ENCODE measurements around the gene SORL1-AS1.
"Not testable (repeated sequence)": the region's sequence is repeated elsewhere in the genome, so short reads cannot be mapped to it uniquely, and the experiment has no call there.

SORL1-AS1 gene

DNA sequence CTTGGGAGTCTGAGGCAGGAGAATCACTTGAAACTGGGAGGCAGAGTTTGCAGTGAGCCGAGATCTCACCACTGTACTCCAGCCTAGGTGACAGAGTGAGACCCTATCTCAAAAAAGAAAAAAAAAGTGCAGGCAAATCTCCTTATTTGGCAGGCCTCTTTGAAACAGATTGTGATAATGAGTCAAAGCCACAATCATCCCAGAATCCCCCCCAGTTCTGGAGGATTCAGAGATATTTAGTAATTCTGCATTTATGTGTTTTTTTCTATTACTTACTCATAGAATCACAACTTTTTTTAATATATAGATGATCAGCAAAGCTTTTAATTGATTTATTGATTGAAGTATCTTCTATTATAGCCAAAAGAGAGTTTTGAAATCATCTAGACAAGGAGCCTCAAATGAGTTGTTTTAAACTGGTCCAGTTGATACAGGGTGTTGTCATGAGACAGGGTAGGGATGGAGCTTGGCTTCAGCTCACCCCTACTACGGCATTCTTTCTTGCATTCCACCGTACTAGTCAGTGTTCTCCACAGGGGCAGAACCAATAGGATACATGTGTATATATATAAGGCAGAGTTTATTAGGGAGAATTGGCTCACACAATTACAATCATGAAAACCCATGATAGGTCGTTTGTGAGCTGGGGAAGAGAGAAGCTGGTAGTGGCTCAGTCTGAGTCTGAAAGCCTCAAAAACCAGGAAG, 39.9 kb downstream of the SORL1-AS1 start:
- Mint-ChIP-seq H3K27me3 (ENCODE audit: low read depth) (no peaks in the 10 kb centered on the region), H3K9me3 (no peaks in the 10 kb centered on the region), H3K27ac (no peak overlapping the region), H3K4me1 (ENCODE audit: low read depth) (peaks cover 22% of the 10 kb centered on the region), H3K36me3 (ENCODE audit: low read depth) (no peaks in the 10 kb centered on the region), H3K4me3 (ENCODE audit: low read depth) (no peak overlapping the region)
- intact Hi-C loops (cut with micrococcal nuclease), result no loop called here
- DNase-seq (ENCODE audit: low spot score), result no peak

DNA sequence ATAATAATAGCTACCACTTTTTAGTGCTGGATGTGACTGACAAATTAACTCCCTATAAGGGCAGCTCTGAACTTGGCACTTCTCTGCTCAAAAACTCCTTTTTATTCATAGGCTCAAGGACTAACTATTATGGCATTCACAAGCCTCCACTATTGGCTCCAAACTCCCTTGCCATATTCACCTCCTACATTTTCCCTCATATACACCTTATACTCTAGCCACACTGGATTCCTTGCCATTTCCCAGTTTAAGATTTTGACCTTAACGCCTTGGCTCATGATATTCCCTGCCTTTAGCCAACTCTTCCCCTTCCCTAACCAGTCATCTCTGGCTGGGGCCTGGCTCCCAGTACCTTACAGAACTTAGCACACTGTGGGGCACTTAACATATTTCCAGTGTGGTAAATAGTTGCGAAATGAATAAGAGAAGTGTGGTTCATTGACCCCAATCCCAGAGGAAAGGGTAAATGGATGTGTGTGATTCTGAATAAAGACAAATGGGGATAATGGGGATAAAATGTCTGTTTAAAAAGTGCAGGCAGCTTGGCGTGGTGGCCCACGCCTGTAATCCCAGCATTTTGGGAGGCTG, 40.7 kb downstream of the SORL1-AS1 start:
- Mint-ChIP-seq H3K36me3 (ENCODE audit: low read depth) (no peaks in the 10 kb centered on the region), H3K9me3 (no peaks in the 10 kb centered on the region), H3K27me3 (ENCODE audit: low read depth) (no peaks in the 10 kb centered on the region), H3K4me3 (ENCODE audit: low read depth) (no peak overlapping the region), H3K27ac (no peak overlapping the region), H3K4me1 (ENCODE audit: low read depth) (peaks cover 16% of the 10 kb centered on the region)
- no peak for DNase-seq (ENCODE audit: low spot score)
- intact Hi-C loops (cut with micrococcal nuclease), result no loop called here

DNA sequence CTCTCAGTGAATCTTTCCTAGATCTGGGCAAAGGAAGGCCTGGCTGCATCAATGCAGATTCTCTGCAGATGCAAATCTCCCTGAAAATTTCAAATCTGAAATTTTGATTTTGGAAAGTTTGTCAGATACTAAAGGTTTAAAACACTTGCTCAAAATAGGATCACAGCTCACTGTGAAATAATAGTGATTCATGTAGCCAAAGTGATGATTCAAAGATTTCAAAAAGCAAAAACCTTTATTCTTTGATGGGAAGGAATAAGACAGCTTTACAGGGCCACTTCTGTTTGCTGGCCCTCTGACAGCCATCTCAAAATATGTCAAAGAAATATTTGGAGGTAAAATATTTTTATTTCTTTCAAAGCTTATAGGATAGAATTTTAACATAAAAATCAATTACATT, 41.4 kb downstream of the SORL1-AS1 start:
- H3K36me3 Mint-ChIP-seq (ENCODE audit: low read depth); DNase-seq (ENCODE audit: low spot score); H3K9me3 Mint-ChIP-seq; H3K27ac Mint-ChIP-seq; intact Hi-C loops (cut with micrococcal nuclease); H3K4me3 Mint-ChIP-seq (ENCODE audit: low read depth); H3K27me3 Mint-ChIP-seq (ENCODE audit: low read depth): not testable (repeated sequence)
- peaks cover 13% of the 10 kb centered on the region for H3K4me1 Mint-ChIP-seq (ENCODE audit: low read depth)

DNA sequence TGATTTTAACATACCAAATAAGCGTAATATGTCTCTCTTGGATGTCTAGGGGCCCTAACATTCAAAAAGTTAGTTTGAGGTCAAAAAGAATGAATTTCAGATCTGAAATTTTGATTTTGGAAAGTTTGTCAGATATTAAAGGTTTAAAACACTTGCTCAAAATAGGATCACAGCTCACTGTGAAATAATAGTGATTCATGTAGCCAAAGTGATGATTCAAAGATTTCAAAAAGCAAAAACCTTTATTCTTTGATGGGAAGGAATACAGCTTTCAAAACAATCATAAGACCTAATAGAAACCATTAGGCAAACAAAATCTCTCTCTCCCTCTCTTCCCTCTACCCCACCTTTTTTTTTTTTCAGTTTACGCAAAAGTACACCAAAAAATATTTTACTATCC, 42.7 kb downstream of the SORL1-AS1 start:
- H3K27ac Mint-ChIP-seq, result not testable (repeated sequence)

DNA sequence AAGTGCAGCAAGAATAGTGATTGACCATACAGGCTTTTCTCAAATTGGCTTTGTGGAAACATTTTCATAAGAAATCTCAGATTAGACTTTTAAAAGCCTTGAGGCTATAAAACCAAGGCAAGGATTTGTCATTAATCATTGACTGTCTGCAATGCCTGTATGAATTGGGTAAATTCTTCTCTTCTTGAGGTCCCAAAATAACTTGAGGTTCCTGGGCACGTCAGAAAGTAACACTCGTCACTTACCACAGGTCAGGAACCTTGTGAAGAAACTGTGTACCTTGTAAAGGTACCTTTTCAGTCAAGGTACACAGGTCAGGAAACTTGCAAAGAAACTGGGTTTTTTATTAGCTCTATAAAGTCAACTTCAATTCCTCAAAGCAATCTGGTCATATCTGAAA, 43.9 kb downstream of the SORL1-AS1 start:
- intact Hi-C loops (cut with micrococcal nuclease), result no loop called here
- no peak overlapping the region for H3K4me3 Mint-ChIP-seq (ENCODE audit: low read depth)
- DNase-seq (ENCODE audit: low spot score), result no peak
- peaks cover 4% of the 10 kb centered on the region for H3K4me1 Mint-ChIP-seq (ENCODE audit: low read depth)
- H3K36me3 Mint-ChIP-seq (ENCODE audit: low read depth), result no peaks in the 10 kb centered on the region
- no peak overlapping the region for H3K27ac Mint-ChIP-seq
- peaks cover 2% of the 10 kb centered on the region for H3K27me3 Mint-ChIP-seq (ENCODE audit: low read depth)
- no peaks in the 10 kb centered on the region for H3K9me3 Mint-ChIP-seq

More for the DNA sequence above, 42.7 kb downstream of the SORL1-AS1 start:
- DNase-seq (ENCODE audit: low spot score); H3K4me1 Mint-ChIP-seq (ENCODE audit: low read depth); H3K36me3 Mint-ChIP-seq (ENCODE audit: low read depth); intact Hi-C loops (cut with micrococcal nuclease); H3K4me3 Mint-ChIP-seq (ENCODE audit: low read depth); H3K9me3 Mint-ChIP-seq; H3K27me3 Mint-ChIP-seq (ENCODE audit: low read depth): not testable (repeated sequence)

DNA sequence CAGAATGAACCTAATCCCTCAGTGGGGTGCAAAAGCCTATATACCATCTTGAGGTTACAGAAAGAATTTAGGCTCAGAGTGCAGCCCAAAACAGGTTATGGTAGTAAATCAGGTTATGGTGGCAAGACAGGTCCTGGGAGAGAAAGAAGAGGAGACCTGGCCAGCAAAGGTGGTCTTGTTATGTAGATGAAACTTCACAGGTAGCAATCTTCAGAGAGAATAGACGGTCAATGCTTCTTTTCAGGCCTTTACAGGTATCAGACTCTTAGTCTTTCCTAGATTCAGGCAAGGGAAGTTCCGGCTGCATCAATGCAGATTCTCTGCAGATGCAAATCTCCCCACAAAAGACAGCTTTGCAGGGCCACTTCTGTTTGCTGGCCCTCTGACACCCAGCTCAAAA, 46.5 kb downstream of the SORL1-AS1 start:
- H3K9me3 Mint-ChIP-seq, result peaks cover 14% of the 10 kb centered on the region
- intact Hi-C loops (cut with micrococcal nuclease), result no loop called here
- H3K27me3 Mint-ChIP-seq (ENCODE audit: low read depth), result peaks cover 2% of the 10 kb centered on the region
- no peak overlapping the region for H3K4me3 Mint-ChIP-seq (ENCODE audit: low read depth)
- peaks cover 3% of the 10 kb centered on the region for H3K4me1 Mint-ChIP-seq (ENCODE audit: low read depth)
- no peaks in the 10 kb centered on the region for H3K36me3 Mint-ChIP-seq (ENCODE audit: low read depth)
- no peak for DNase-seq (ENCODE audit: low spot score)
- no peak overlapping the region for H3K27ac Mint-ChIP-seq

DNA sequence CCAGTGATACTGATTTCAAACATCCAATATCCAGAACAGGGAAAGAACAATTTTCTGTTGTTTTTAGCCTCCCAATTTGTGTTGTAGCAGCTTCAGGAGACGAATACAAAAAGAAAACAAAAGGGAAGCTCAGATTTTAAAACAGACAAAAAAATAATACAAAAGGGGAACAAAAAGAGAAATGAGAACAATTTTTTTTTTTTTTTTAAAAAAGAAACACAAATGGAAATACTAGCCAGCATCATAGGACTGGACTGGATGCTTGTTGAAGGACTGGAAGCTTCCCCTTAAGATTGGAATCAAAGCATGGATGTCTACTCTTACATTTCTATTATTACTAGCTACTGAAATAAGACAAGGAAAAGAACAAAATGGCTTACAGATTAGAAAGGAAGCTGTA, 47.1 kb downstream of the SORL1-AS1 start:
- Mint-ChIP-seq H3K27ac (no peak overlapping the region), H3K4me3 (ENCODE audit: low read depth) (no peak overlapping the region)
- intact Hi-C loops (cut with micrococcal nuclease), result no loop called here

DNA sequence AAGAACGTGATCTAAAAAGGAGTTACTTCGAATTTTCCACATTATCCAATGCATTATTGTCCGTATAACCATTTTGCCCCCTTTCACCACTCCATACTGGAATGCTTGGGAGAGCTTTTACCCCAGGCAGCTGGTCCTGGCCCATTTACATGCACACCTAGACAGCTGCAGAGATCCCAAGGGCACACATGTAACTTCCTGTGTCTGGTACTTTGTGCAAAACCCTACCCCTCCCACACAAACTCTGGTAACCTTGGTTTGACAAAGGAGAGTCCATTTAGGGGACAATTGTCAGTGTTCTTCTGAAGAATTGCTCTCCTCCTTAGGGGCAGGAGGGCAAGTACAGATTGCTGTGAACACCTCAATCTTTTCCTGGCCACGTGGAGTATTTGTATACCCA, 58.0 kb downstream of the SORL1-AS1 start:
- H3K27me3 Mint-ChIP-seq (ENCODE audit: low read depth), result peaks cover 6% of the 10 kb centered on the region
- intact Hi-C loops (cut with micrococcal nuclease), result no loop called here

More for the DNA sequence above, 47.1 kb downstream of the SORL1-AS1 start:
- Mint-ChIP-seq H3K4me1 (ENCODE audit: low read depth) (peaks cover 3% of the 10 kb centered on the region), H3K9me3 (peaks cover 16% of the 10 kb centered on the region), H3K27me3 (ENCODE audit: low read depth) (peaks cover 2% of the 10 kb centered on the region), H3K36me3 (ENCODE audit: low read depth) (no peaks in the 10 kb centered on the region)
- DNase-seq (ENCODE audit: low spot score), result no peak

DNA sequence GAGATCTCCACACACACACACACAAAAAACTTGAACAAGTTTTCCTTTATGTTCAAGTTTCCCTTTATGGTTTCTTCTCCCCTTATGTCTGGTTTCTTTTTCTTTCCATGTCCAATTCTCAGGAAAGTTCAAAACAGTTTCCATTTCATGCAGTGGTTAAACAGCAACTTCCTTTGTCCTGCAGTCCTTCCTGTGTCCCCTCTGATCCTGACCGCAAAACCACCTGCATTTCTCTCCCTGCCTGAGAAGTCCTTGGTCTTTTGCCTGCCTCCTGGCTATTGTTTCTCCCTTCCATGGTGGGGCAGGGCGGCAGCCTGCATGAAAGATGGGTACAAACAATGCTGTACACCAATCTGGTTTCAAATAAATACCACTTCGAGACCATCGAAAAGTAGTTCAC, 58.9 kb downstream of the SORL1-AS1 start:
- intact Hi-C loops (cut with micrococcal nuclease), result no loop called here
- H3K9me3 Mint-ChIP-seq, result no peaks in the 10 kb centered on the region
- DNase-seq (ENCODE audit: low spot score), result no peak
- no peaks in the 10 kb centered on the region for H3K36me3 Mint-ChIP-seq (ENCODE audit: low read depth)
- H3K4me1 Mint-ChIP-seq (ENCODE audit: low read depth), result peaks cover 13% of the 10 kb centered on the region
- H3K4me3 Mint-ChIP-seq (ENCODE audit: low read depth), result no peak overlapping the region
- H3K27ac Mint-ChIP-seq, result no peak overlapping the region
- H3K27me3 Mint-ChIP-seq (ENCODE audit: low read depth), result peaks cover 4% of the 10 kb centered on the region

More for the DNA sequence above, 58.0 kb downstream of the SORL1-AS1 start:
- no peaks in the 10 kb centered on the region for H3K36me3 Mint-ChIP-seq (ENCODE audit: low read depth)
- H3K4me1 Mint-ChIP-seq (ENCODE audit: low read depth), result peaks cover 13% of the 10 kb centered on the region
- DNase-seq (ENCODE audit: low spot score), result no peak
- no peak overlapping the region for H3K4me3 Mint-ChIP-seq (ENCODE audit: low read depth)
- no peak overlapping the region for H3K27ac Mint-ChIP-seq
- H3K9me3 Mint-ChIP-seq, result no peaks in the 10 kb centered on the region

DNA sequence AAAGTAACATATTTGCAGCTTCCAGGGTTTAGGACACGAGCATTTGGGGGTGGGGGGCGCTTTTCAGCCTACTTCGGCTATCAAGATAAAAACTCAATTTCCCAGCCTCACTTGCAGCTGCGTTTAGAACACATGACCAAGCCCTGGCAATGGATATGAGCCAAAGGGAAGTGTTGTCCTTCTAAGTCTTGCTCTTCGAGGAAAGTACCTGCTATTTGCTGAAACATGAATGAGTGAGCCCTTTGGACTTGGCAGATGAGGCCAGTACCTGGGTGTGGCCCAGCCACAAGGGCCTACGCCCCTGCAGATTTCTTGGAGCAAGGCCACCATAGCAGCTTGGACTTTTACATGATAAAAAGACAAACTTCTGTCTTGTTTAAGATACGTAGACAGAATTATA, 60.9 kb downstream of the SORL1-AS1 start:
- intact Hi-C loops (cut with micrococcal nuclease), result no loop called here
- H3K27me3 Mint-ChIP-seq (ENCODE audit: low read depth), result no peaks in the 10 kb centered on the region
- no peaks in the 10 kb centered on the region for H3K9me3 Mint-ChIP-seq
- H3K4me1 Mint-ChIP-seq (ENCODE audit: low read depth), result peaks cover 13% of the 10 kb centered on the region
- no peak overlapping the region for H3K27ac Mint-ChIP-seq
- no peak overlapping the region for H3K4me3 Mint-ChIP-seq (ENCODE audit: low read depth)
- H3K36me3 Mint-ChIP-seq (ENCODE audit: low read depth), result no peaks in the 10 kb centered on the region
- DNase-seq (ENCODE audit: low spot score), result no peak

DNA sequence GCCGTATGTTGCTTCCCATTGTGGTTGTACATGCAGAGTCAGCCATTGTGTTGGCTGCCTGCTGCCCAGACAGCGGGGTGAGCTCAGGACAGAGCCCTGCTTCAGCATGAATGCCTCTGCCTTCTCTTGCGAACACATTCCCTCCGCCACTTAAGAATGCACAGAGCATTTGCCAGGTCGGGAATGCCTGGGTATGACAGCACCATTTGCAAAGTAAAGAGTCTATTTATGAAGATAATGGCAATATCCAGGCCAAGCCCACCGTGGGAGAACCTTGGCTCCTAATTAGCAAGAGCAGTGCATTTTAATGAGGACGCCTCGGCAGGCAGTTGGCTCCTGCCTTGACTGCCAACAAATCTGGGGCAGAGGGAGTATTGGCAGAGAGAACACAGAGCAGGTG, 63.1 kb downstream of the SORL1-AS1 start:
- Mint-ChIP-seq H3K27ac (no peak overlapping the region), H3K9me3 (no peaks in the 10 kb centered on the region), H3K4me1 (ENCODE audit: low read depth) (peaks cover 11% of the 10 kb centered on the region), H3K4me3 (ENCODE audit: low read depth) (no peak overlapping the region), H3K27me3 (ENCODE audit: low read depth) (no peaks in the 10 kb centered on the region), H3K36me3 (ENCODE audit: low read depth) (no peaks in the 10 kb centered on the region)
- intact Hi-C loops (cut with micrococcal nuclease), result no loop called here
- no peak for DNase-seq (ENCODE audit: low spot score)
